RWPE2 (cell line): Measurements from ENCODE around the gene HMGB3.

Source experiments
- ATAC-seq: fragments of 200-7000 bp; cut with Tn5 transposase; 3 replicates; pipeline ENCODE4 v1.9.1; 2021; ENCODE audit warnings: low read depth
- DNase-seq: peaks from one replicate; pipeline ENCODE4 v3.0.0-alpha.2; 2020; ENCODE audit warnings: low spot score
- H3K27ac ChIP-seq: fragments of 450-650 bp; 2 replicates; pipeline ENCODE4 v1.5.1; 2017; ENCODE audit warnings: mild to moderate bottlenecking; ENCODE audit not compliant: poor library complexity, severe bottlenecking
- H3K27me3 ChIP-seq: fragments of 250-450 bp; sonication (Bioruptor Pico); 2 replicates; pipeline ENCODE4 v1.5.1; 2021; ENCODE audit warnings: mild to moderate bottlenecking, moderate library complexity; ENCODE audit not compliant: insufficient read depth, poor library complexity, severe bottlenecking
- H3K36me3 ChIP-seq: fragments of 250-450 bp; sonication (Bioruptor Pico); 2 replicates; pipeline ENCODE4 v1.5.1; 2020; ENCODE audit warnings: low read depth, mild to moderate bottlenecking, moderate library complexity
- H3K4me1 ChIP-seq: fragments of 250-450 bp; sonication (Bioruptor Pico); 2 replicates; pipeline ENCODE4 v1.5.1; 2021; ENCODE audit warnings: mild to moderate bottlenecking, moderate library complexity; ENCODE audit not compliant: insufficient read depth, poor library complexity, severe bottlenecking
- H3K4me3 ChIP-seq: fragments of 250-450 bp; sonication (Bioruptor Pico); 2 replicates; pipeline ENCODE4 v1.5.1; 2021; ENCODE audit warnings: mild to moderate bottlenecking, moderate library complexity; ENCODE audit not compliant: severe bottlenecking
- H3K9me3 ChIP-seq: fragments of 250-450 bp; sonication (Bioruptor Pico); 2 replicates; pipeline ENCODE4 v1.5.1; 2021; ENCODE audit warnings: mild to moderate bottlenecking, moderate library complexity; ENCODE audit not compliant: severe bottlenecking
- CTCF ChIP-seq: fragments of 450-650 bp; IDR thresholded peaks from one replicate; pipeline ENCODE4 v1.5.1; 2017; ENCODE audit warnings: mild to moderate bottlenecking, moderate library complexity; ENCODE audit not compliant: poor library complexity, severe bottlenecking

HMGB3 gene

GRCh38 chrX:150940844-150941495 lies 42.2 kb upstream of the HMGB3 start:
- ATAC-seq (no peak), DNase-seq (no peak)
- Histone ChIP-seq H3K4me1 (no peaks in the 10 kb centered on the region), H3K27me3 (no peaks in the 10 kb centered on the region), H3K36me3 (no peaks in the 10 kb centered on the region), H3K9me3 (no peaks in the 10 kb centered on the region), H3K4me3 (no peak overlapping the region), H3K27ac (no peak overlapping the region)
- no peak for TF ChIP-seq CTCF

- Histone ChIP-seq H3K4me3 (no peak overlapping the region), H3K27me3 (no peaks in the 10 kb centered on the region), H3K9me3 (no peaks in the 10 kb centered on the region), H3K36me3 (no peaks in the 10 kb centered on the region), H3K4me1 (no peaks in the 10 kb centered on the region), H3K27ac (no peak overlapping the region)
- DNase-seq (no peak), ATAC-seq (no peak)
- TF ChIP-seq CTCF: no peak
Measured at GRCh38 chrX:150941580-150941979, 41.6 kb upstream of the HMGB3 start.

GRCh38 chrX:150942942-150943594 lies 40.1 kb upstream of the HMGB3 start:
- Histone ChIP-seq H3K4me1 (no peaks in the 10 kb centered on the region), H3K4me3 (no peak overlapping the region), H3K9me3 (no peaks in the 10 kb centered on the region), H3K27me3 (no peaks in the 10 kb centered on the region), H3K27ac (no peak overlapping the region), H3K36me3 (no peaks in the 10 kb centered on the region)
- no peak for ATAC-seq
- no peak for DNase-seq
- no peak for TF ChIP-seq CTCF

GRCh38 chrX:150944233-150944632 lies 38.9 kb upstream of the HMGB3 start:
- no peak for TF ChIP-seq CTCF
- Histone ChIP-seq H3K27me3 (no peaks in the 10 kb centered on the region), H3K27ac (no peak overlapping the region), H3K4me3 (no peak overlapping the region), H3K9me3 (no peaks in the 10 kb centered on the region), H3K36me3 (no peaks in the 10 kb centered on the region), H3K4me1 (no peaks in the 10 kb centered on the region)
- DNase-seq (no peak), ATAC-seq (no peak)

- ATAC-seq: no peak
- Histone ChIP-seq H3K9me3 (no peaks in the 10 kb centered on the region), H3K4me3 (no peak overlapping the region), H3K27ac (no peak overlapping the region), H3K36me3 (no peaks in the 10 kb centered on the region), H3K27me3 (no peaks in the 10 kb centered on the region), H3K4me1 (no peaks in the 10 kb centered on the region)
- no peak for TF ChIP-seq CTCF
- DNase-seq: no peak
Measured at GRCh38 chrX:150954951-150955350, 28.2 kb upstream of the HMGB3 start.
